Endodermal cell (in vitro differentiated cells): ENCODE results near the gene TSPAN4. TPM values are rescaled to one million over a fixed set of nuclear protein-coding genes. Genes with fewer than 3 reads are reported as not detected.

ENCODE experiments used
- DNase-seq: peaks from one replicate; pipeline ENCODE4 v3.0.0-alpha.2; 2017
- H3K27ac ChIP-seq: 2 replicates; pipeline ENCODE4 v1.5.1; 2013; ENCODE audit warnings: mild to moderate bottlenecking, low read depth, low read length, moderate library complexity
- H3K27me3 ChIP-seq: 2 replicates; pipeline ENCODE4 v1.6.1; 2013; ENCODE audit warnings: mild to moderate bottlenecking, low read length, moderate library complexity; ENCODE audit not compliant: insufficient read depth, control insufficient read depth, poor library complexity, severe bottlenecking
- H3K36me3 ChIP-seq: 2 replicates; pipeline ENCODE4 v1.7.0; 2013; ENCODE audit warnings: mild to moderate bottlenecking, low read length, moderate library complexity; ENCODE audit not compliant: control insufficient read depth, insufficient read depth
- H3K4me1 ChIP-seq: one replicate; pipeline ENCODE4 v1.7.0; 2013; ENCODE audit warnings: low read length; ENCODE audit not compliant: control insufficient read depth, insufficient read depth
- H3K4me3 ChIP-seq: 2 replicates; pipeline ENCODE4 v1.5.1; 2013; ENCODE audit warnings: mild to moderate bottlenecking, low read length, moderate library complexity
- H3K9ac ChIP-seq: 2 replicates; pipeline ENCODE4 v1.6.1; 2013; ENCODE audit warnings: mild to moderate bottlenecking, low read length, moderate library complexity; ENCODE audit not compliant: poor library complexity, severe bottlenecking; ENCODE audit errors: extremely low read depth
- H3K9me3 ChIP-seq: 2 replicates; pipeline ENCODE4 v1.6.1; 2013; ENCODE audit warnings: mild to moderate bottlenecking, low read length, moderate library complexity; ENCODE audit not compliant: control insufficient read depth
- H3K27ac Mint-ChIP-seq: 2 replicates; pipeline ENCODE4 v1.8.0; 2020; ENCODE audit warnings: mixed read lengths
- H3K27me3 Mint-ChIP-seq: 2 replicates; pipeline ENCODE4 v1.8.0; 2021; ENCODE audit warnings: mild to moderate bottlenecking, mixed read lengths; ENCODE audit not compliant: insufficient read depth
- H3K36me3 Mint-ChIP-seq: 2 replicates; pipeline ENCODE4 v1.8.0; 2020; ENCODE audit warnings: low read depth, mixed read lengths
- H3K4me1 Mint-ChIP-seq: 2 replicates; pipeline ENCODE4 v1.8.0; 2020; ENCODE audit warnings: mixed read lengths
- H3K4me3 Mint-ChIP-seq: 2 replicates; pipeline ENCODE4 v1.8.0; 2020; ENCODE audit warnings: mild to moderate bottlenecking, moderate library complexity, mixed read lengths
- H3K9me3 Mint-ChIP-seq: 2 replicates; pipeline ENCODE4 v1.8.0; 2020; ENCODE audit warnings: mild to moderate bottlenecking, mixed read lengths
- WGBS, 2 experiments: methylation state at CpG; one replicate each; pipeline versions ENCODE4 v1.1.5 to v1.1.7; 2013; ENCODE audit warnings: missing lambda C conversion rate in 2 of 2, mixed read lengths in 1 of 2; ENCODE audit not compliant: insufficient coverage in 1 of 2, insufficient read length in 1 of 2; 5-methylcytosine and 5-hydroxymethylcytosine counted together
- total RNA-seq, 2 donors: library from RNA; stranded (reverse); fragmentation: NEBNext Ultra II Directional in 1 of 2; extraction: Animal tissue kit (Norgen Biotek cat#: 25700) in 1 of 2; gene quantifications; 2 replicates in 1 of 2; 3 replicates in 1 of 2; pipeline ENCODE4 v1.2.1, GENCODE V29; 2021
- TF ChIP-seq, protein P1 (sequence below): fragments of 200-600 bp; sonication (generic); conservative IDR thresholded peaks from 2 replicates; pipeline ENCODE4 v1.5.0; 2021; ENCODE audit warnings: antibody characterized with exemption, mild to moderate bottlenecking

The TSPAN4 gene
- total RNA-seq, 2 donors from 2014 or later = 56.8 to 71.1 TPM

GRCh38 chr11:872799-873198, 30.1 kb downstream of the TSPAN4 start:
- WGBS, 2 experiments = 94 to 95% methylated on average over 4 to 9 of the region's 9 CpGs
- TF ChIP-seq, protein P1, sequence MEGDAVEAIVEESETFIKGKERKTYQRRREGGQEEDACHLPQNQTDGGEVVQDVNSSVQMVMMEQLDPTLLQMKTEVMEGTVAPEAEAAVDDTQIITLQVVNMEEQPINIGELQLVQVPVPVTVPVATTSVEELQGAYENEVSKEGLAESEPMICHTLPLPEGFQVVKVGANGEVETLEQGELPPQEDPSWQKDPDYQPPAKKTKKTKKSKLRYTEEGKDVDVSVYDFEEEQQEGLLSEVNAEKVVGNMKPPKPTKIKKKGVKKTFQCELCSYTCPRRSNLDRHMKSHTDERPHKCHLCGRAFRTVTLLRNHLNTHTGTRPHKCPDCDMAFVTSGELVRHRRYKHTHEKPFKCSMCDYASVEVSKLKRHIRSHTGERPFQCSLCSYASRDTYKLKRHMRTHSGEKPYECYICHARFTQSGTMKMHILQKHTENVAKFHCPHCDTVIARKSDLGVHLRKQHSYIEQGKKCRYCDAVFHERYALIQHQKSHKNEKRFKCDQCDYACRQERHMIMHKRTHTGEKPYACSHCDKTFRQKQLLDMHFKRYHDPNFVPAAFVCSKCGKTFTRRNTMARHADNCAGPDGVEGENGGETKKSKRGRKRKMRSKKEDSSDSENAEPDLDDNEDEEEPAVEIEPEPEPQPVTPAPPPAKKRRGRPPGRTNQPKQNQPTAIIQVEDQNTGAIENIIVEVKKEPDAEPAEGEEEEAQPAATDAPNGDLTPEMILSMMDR = no peak
- no peaks in the 10 kb centered on the region for H3K27me3 Mint-ChIP-seq
- H3K27ac ChIP-seq = no peak overlapping the region
- peaks cover 28% of the 10 kb centered on the region for H3K36me3 Mint-ChIP-seq
- no peak overlapping the region for H3K27ac Mint-ChIP-seq
- no peak overlapping the region for H3K4me3 ChIP-seq
- peaks cover 4% of the 10 kb centered on the region for H3K36me3 ChIP-seq
- no peak overlapping the region for H3K9ac ChIP-seq
- no peaks in the 10 kb centered on the region for H3K27me3 ChIP-seq
- no peaks in the 10 kb centered on the region for H3K4me1 Mint-ChIP-seq
- H3K9me3 ChIP-seq = no peaks in the 10 kb centered on the region
- no peak for DNase-seq
- no peaks in the 10 kb centered on the region for H3K4me1 ChIP-seq
- H3K9me3 Mint-ChIP-seq = no peaks in the 10 kb centered on the region
- H3K4me3 Mint-ChIP-seq = no peak overlapping the region

- no peak overlapping the region for H3K4me3 ChIP-seq
- H3K4me1 Mint-ChIP-seq = no peaks in the 10 kb centered on the region
- peaks cover 30% of the 10 kb centered on the region for H3K36me3 Mint-ChIP-seq
- H3K9me3 ChIP-seq = no peaks in the 10 kb centered on the region
- H3K9me3 Mint-ChIP-seq = no peaks in the 10 kb centered on the region
- no peak overlapping the region for H3K4me3 Mint-ChIP-seq
- no peak overlapping the region for H3K27ac ChIP-seq
- no peaks in the 10 kb centered on the region for H3K27me3 Mint-ChIP-seq
- H3K36me3 ChIP-seq = peaks cover 4% of the 10 kb centered on the region
- WGBS, 2 experiments = 83 to 86% methylated on average over 8 to 11 of the region's 12 CpGs
- no peaks in the 10 kb centered on the region for H3K27me3 ChIP-seq
- H3K4me1 ChIP-seq = no peaks in the 10 kb centered on the region
- TF ChIP-seq, protein P1 = no peak
- H3K27ac Mint-ChIP-seq = no peak overlapping the region
- DNase-seq = no peak
- no peak overlapping the region for H3K9ac ChIP-seq
Measured at GRCh38 chr11:873706-874105, 31.1 kb downstream of the TSPAN4 start.

DNA sequence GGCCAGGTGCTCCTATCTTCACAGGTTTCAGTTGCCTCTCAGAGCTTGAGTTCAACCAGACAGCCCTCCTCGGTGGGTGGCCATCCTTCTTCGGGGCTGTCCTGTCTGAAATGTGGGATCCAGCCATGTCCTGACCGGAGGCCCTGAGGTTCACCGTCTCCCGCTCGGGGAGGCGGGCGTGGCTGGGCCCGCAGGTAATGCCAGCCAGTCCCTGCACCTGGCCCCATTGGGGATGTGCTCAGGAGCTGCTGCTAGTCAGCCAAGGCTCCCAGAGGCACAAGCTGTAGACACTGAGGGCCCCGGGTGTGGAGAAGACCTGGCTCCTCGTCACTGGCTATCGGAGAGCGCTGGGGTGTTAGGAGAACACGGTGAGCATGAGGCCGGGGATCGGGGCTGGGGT, 32.6 kb downstream of the TSPAN4 start:
- Histone ChIP-seq H3K36me3 (peaks cover 13% of the 10 kb centered on the region), H3K9me3 (no peaks in the 10 kb centered on the region), H3K27ac (no peak overlapping the region), H3K4me3 (no peak overlapping the region), H3K27me3 (no peaks in the 10 kb centered on the region), H3K9ac (no peak overlapping the region), H3K4me1 (no peaks in the 10 kb centered on the region)
- Mint-ChIP-seq H3K4me3 (no peak overlapping the region), H3K36me3 (peaks cover 38% of the 10 kb centered on the region), H3K27ac (no peak overlapping the region), H3K27me3 (no peaks in the 10 kb centered on the region), H3K9me3 (no peaks in the 10 kb centered on the region), H3K4me1 (no peaks in the 10 kb centered on the region)
- DNase-seq = no peak
- TF ChIP-seq, protein P1 = no peak
- WGBS, 2 experiments = 95% methylated on average over 9 to 16 of the region's 16 CpGs
